SK-N-SH treated with all-trans-retinoic acid at 6 μM for 48 hours (cell line): Measurements from ENCODE around the gene AZU1.

ENCODE experiments used
- ATAC-seq: fragments of 200-7000 bp; cut with Tn5 transposase; 3 replicates; pipeline ENCODE4 v1.9.1; 2020; ENCODE audit warnings: mild to moderate bottlenecking, moderate library complexity
- ARNTL ChIP-seq: fragments of 450-650 bp; formaldehyde crosslinking; IDR thresholded peaks from 2 replicates; pipeline ENCODE4 v1.5.0; 2020; ENCODE audit warnings: low read depth, mild to moderate bottlenecking, moderate library complexity, borderline replicate concordance
- BACH2 ChIP-seq: fragments of 250-450 bp; sonication (Bioruptor Pico); IDR thresholded peaks from 2 replicates; pipeline ENCODE4 v1.9.0; 2021; ENCODE audit warnings: mild to moderate bottlenecking, borderline replicate concordance
- CREB5 ChIP-seq: fragments of 250-450 bp; sonication (Bioruptor Pico); IDR thresholded peaks from 2 replicates; pipeline ENCODE4 v1.5.1; 2020; ENCODE audit warnings: low read depth, mild to moderate bottlenecking, moderate library complexity
- CSDC2 ChIP-seq: fragments of 250-450 bp; sonication (Bioruptor Pico); IDR thresholded peaks from 2 replicates; pipeline ENCODE4 v1.5.0; 2020; ENCODE audit warnings: mild to moderate bottlenecking, moderate library complexity
- ESRRG ChIP-seq: fragments of 250-450 bp; sonication (Bioruptor Pico); IDR thresholded peaks from 2 replicates; pipeline ENCODE4 v1.6.1; 2021; ENCODE audit warnings: mild to moderate bottlenecking
- GLIS3 ChIP-seq: fragments of 250-450 bp; sonication (Bioruptor Pico); IDR thresholded peaks from 2 replicates; pipeline ENCODE4 v1.5.0; 2020; ENCODE audit warnings: mild to moderate bottlenecking, moderate library complexity
- ISL1 ChIP-seq: fragments of 250-450 bp; sonication (Bioruptor Pico); IDR thresholded peaks from 2 replicates; pipeline ENCODE4 v2.1.2; 2022; ENCODE audit warnings: mild to moderate bottlenecking, moderate library complexity
- PATZ1 ChIP-seq: fragments of 250-450 bp; sonication (Bioruptor Pico); IDR thresholded peaks from 2 replicates; pipeline ENCODE4 v1.8.0; 2020; ENCODE audit warnings: mild to moderate bottlenecking, moderate library complexity, borderline replicate concordance
- PPARA ChIP-seq: fragments of 250-450 bp; sonication (Bioruptor Pico); IDR thresholded peaks from 2 replicates; pipeline ENCODE4 v1.5.0; 2020; ENCODE audit warnings: mild to moderate bottlenecking, borderline replicate concordance
- RARB ChIP-seq: fragments of 250-450 bp; sonication (Bioruptor Pico); IDR thresholded peaks from 2 replicates; pipeline ENCODE4 v1.8.0; 2021; ENCODE audit warnings: mild to moderate bottlenecking, moderate library complexity
- TCF4 ChIP-seq: fragments of 250-450 bp; sonication (Bioruptor Pico); IDR thresholded peaks from 2 replicates; pipeline ENCODE4 v1.8.0; 2021; ENCODE audit warnings: mild to moderate bottlenecking, moderate library complexity, borderline replicate concordance
- TSHZ2 ChIP-seq: fragments of 250-450 bp; sonication (Bioruptor Pico); IDR thresholded peaks from 2 replicates; pipeline ENCODE4 v1.5.0; 2020; ENCODE audit warnings: mild to moderate bottlenecking, moderate library complexity
- ZFP3 ChIP-seq: fragments of 250-450 bp; sonication (Bioruptor Pico); IDR thresholded peaks from 2 replicates; pipeline ENCODE4 v1.5.0; 2020; ENCODE audit warnings: mild to moderate bottlenecking, moderate library complexity
- ZFP30 ChIP-seq: fragments of 450-650 bp; formaldehyde crosslinking; IDR thresholded peaks from 2 replicates; pipeline ENCODE4 v1.5.0; 2022; ENCODE audit warnings: mild to moderate bottlenecking, moderate library complexity
- ZNF565 ChIP-seq: fragments of 450-650 bp; formaldehyde crosslinking; conservative IDR thresholded peaks from 2 replicates; pipeline ENCODE4 v1.5.0; 2020; ENCODE audit warnings: low read depth, mild to moderate bottlenecking, moderate library complexity
- ZNF70 ChIP-seq: fragments of 450-650 bp; formaldehyde crosslinking; IDR thresholded peaks from 2 replicates; pipeline ENCODE4 v1.5.0; 2020; ENCODE audit warnings: mild to moderate bottlenecking, moderate library complexity
- ZNF8 ChIP-seq: fragments of 450-650 bp; formaldehyde crosslinking; IDR thresholded peaks from 2 replicates; pipeline ENCODE4 v1.5.0; 2020; ENCODE audit warnings: mild to moderate bottlenecking, moderate library complexity
- TF ChIP-seq, protein P1 (sequence below): fragments of 250-450 bp; sonication (Bioruptor Pico); IDR thresholded peaks from 2 replicates; pipeline ENCODE4 v1.5.1; 2021; ENCODE audit warnings: mild to moderate bottlenecking, moderate library complexity
- TF ChIP-seq, protein P2 (sequence below): fragments of 250-450 bp; sonication (Bioruptor Pico); IDR thresholded peaks from 2 replicates; pipeline ENCODE4 v1.8.0; 2021; ENCODE audit warnings: low read depth, mild to moderate bottlenecking, moderate library complexity, borderline replicate concordance

Gene AZU1

GRCh38 chr19:807627-808422 lies 19.8 kb upstream of the AZU1 start:
- no peak for TF ChIP-seq PATZ1 (CRISPR knock-in tag)
- TF ChIP-seq ARNTL (CRISPR knock-in tag) = no peak
- TF ChIP-seq, protein P1, sequence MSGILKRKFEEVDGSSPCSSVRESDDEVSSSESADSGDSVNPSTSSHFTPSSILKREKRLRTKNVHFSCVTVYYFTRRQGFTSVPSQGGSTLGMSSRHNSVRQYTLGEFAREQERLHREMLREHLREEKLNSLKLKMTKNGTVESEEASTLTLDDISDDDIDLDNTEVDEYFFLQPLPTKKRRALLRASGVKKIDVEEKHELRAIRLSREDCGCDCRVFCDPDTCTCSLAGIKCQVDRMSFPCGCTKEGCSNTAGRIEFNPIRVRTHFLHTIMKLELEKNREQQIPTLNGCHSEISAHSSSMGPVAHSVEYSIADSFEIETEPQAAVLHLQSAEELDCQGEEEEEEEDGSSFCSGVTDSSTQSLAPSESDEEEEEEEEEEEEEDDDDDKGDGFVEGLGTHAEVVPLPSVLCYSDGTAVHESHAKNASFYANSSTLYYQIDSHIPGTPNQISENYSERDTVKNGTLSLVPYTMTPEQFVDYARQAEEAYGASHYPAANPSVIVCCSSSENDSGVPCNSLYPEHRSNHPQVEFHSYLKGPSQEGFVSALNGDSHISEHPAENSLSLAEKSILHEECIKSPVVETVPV (CRISPR knock-in tag) = no peak
- TF ChIP-seq ISL1 (CRISPR knock-in tag) = no peak
- TF ChIP-seq TCF4 (CRISPR knock-in tag) = no peak
- no peak for TF ChIP-seq BACH2 (CRISPR knock-in tag)
- no peak for TF ChIP-seq ZNF70
- TF ChIP-seq ZNF565 = no peak
- TF ChIP-seq CSDC2 (CRISPR knock-in tag) = no peak
- TF ChIP-seq ZFP30 = no peak
- no peak for TF ChIP-seq ZNF8
- TF ChIP-seq CREB5 (CRISPR knock-in tag) = no peak
- TF ChIP-seq, protein P2, sequence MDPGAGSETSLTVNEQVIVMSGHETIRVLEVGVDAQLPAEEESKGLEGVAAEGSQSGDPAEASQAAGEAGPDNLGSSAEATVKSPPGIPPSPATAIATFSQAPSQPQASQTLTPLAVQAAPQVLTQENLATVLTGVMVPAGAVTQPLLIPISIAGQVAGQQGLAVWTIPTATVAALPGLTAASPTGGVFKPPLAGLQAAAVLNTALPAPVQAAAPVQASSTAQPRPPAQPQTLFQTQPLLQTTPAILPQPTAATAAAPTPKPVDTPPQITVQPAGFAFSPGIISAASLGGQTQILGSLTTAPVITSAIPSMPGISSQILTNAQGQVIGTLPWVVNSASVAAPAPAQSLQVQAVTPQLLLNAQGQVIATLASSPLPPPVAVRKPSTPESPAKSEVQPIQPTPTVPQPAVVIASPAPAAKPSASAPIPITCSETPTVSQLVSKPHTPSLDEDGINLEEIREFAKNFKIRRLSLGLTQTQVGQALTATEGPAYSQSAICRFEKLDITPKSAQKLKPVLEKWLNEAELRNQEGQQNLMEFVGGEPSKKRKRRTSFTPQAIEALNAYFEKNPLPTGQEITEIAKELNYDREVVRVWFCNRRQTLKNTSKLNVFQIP (CRISPR knock-in tag) = no peak
- TF ChIP-seq TSHZ2 (CRISPR knock-in tag) = no peak
- no peak for TF ChIP-seq ESRRG (CRISPR knock-in tag)

GRCh38 chr19:808423-808775 lies 19.2 kb upstream of the AZU1 start:
- no peak for ATAC-seq
- TF ChIP-seq GLIS3 = no peak
- TF ChIP-seq PATZ1 (CRISPR knock-in tag) = no peak
- no peak for TF ChIP-seq ZNF565
- TF ChIP-seq ZNF70 = no peak
- no peak for TF ChIP-seq TSHZ2 (CRISPR knock-in tag)
- TF ChIP-seq, protein P2 (CRISPR knock-in tag) = no peak
- TF ChIP-seq CREB5 (CRISPR knock-in tag) = no peak
- TF ChIP-seq RARB = no peak
- TF ChIP-seq PPARA (CRISPR knock-in tag) = no peak
- no peak for TF ChIP-seq ZFP3
- no peak for TF ChIP-seq ESRRG (CRISPR knock-in tag)

More at GRCh38 chr19:807627-808422, 19.8 kb upstream of the AZU1 start:
- no peak for ATAC-seq
